A673 (cell line): ENCODE results near the gene CADPS2. TPM values are rescaled to one million over a fixed set of nuclear protein-coding genes. Genes with fewer than 3 reads are reported as not detected.
A peak's percentile ranks its signal among the peaks of the same experiment; 100 is the strongest.

Experiments
- Bru-seq: library from RNA; stranded (reverse); fragments of 400-500 nt; gene quantifications from one replicate; lab custom pipeline; 2021; lab: Mats Ljungman, UMichigan
- BruChase-seq, 2 experiments: library from RNA; stranded (reverse); fragments of 400-500 nt; gene quantifications; one replicate each; lab custom pipeline; 2021; lab: Mats Ljungman, UMichigan
- BruUV-seq: library from RNA; stranded (reverse); fragments of 400-500 nt; replicated peaks from 2 replicates; lab custom pipeline; 2021; lab: Mats Ljungman, UMichigan
- CTCF ChIA-PET: fragments of 300-600 bp; sonication (Branson Sonifier 250); formaldehyde crosslinking; loops from one replicate; lab custom pipeline; 2022; ENCODE audit warnings: antibody characterized with exemption; lab: Charles Lee
- POLR2A ChIA-PET: fragments of 300-600 bp; sonication (Branson Sonifier 250); formaldehyde crosslinking; loops from one replicate; lab custom pipeline; 2022; ENCODE audit warnings: antibody characterized with exemption; ENCODE audit not compliant: low non-redundant PET; lab: Charles Lee
- DNase-seq: peaks from one replicate; pipeline ENCODE4 v3.0.0-alpha.2; 2015; ENCODE audit warnings: low spot score
- H3K27ac ChIP-seq: fragments of 200-600 bp; sonication (generic); 2 replicates; pipeline ENCODE4 v1.5.1; 2016; ENCODE audit warnings: mixed run types, low read depth, mild to moderate bottlenecking, mixed read lengths, antibody characterized with exemption, low read length; ENCODE audit not compliant: poor library complexity, severe bottlenecking
- H3K27me3 ChIP-seq: fragments of 200-600 bp; sonication (generic); replicated peaks from 2 replicates; pipeline ENCODE4 v1.6.1; 2017; ENCODE audit warnings: mixed run types, low read depth, mild to moderate bottlenecking, mixed read lengths, antibody characterized with exemption, low read length; ENCODE audit not compliant: insufficient read depth, poor library complexity
- H3K36me3 ChIP-seq: fragments of 200-600 bp; sonication (generic); 2 replicates; pipeline ENCODE4 v1.6.1; 2016; ENCODE audit warnings: mixed run types, mild to moderate bottlenecking, mixed read lengths, antibody characterized with exemption, low read length; ENCODE audit not compliant: insufficient read depth, poor library complexity, severe bottlenecking
- H3K4me1 ChIP-seq: fragments of 200-600 bp; sonication (generic); 2 replicates; pipeline ENCODE4 v1.6.1; 2017; ENCODE audit warnings: mixed run types, mild to moderate bottlenecking, mixed read lengths, antibody characterized with exemption, low read length; ENCODE audit not compliant: insufficient read depth, poor library complexity, severe bottlenecking
- H3K4me3 ChIP-seq: fragments of 200-600 bp; sonication (generic); 2 replicates; pipeline ENCODE4 v1.5.1; 2016; ENCODE audit warnings: low read depth, mixed run types, mild to moderate bottlenecking, mixed read lengths, low read length; ENCODE audit not compliant: poor library complexity, severe bottlenecking
- H3K9me3 ChIP-seq: fragments of 200-600 bp; sonication (generic); 2 replicates; pipeline ENCODE4 v1.6.1; 2016; ENCODE audit warnings: mixed run types, low read depth, mild to moderate bottlenecking, mixed read lengths, antibody characterized with exemption, low read length; ENCODE audit not compliant: poor library complexity, severe bottlenecking
- EZH2 ChIP-seq: fragments of 200-600 bp; sonication (generic); IDR thresholded peaks from 2 replicates; pipeline ENCODE4 v1.6.1; 2017; ENCODE audit warnings: borderline replicate concordance, low read depth, mild to moderate bottlenecking, mixed read lengths, antibody characterized with exemption, low read length; ENCODE audit not compliant: poor library complexity, severe bottlenecking
- intact Hi-C: fragments of 100-400 bp; cut with micrococcal nuclease; formaldehyde crosslinking; loops from one replicate; pipeline ENCODE4 v1.10.0; 2022; ENCODE audit not compliant: unreplicated experiment
- long read RNA-seq: library from polyadenylated mRNA; stranded (forward); transcript quantifications from one replicate; pipeline ENCODE4 v2.0.0, GENCODE V29; 2022
- total RNA-seq: library from RNA; stranded (reverse); gene quantifications from 2 replicates; pipeline ENCODE4 v1.2.3, GENCODE V29; 2021
- TF ChIP-seq, protein P1 (sequence below): fragments of 300-800, 200-600 bp; sonication (generic); conservative IDR thresholded peaks from 2 replicates; pipeline ENCODE4 v1.5.1; 2017; ENCODE audit warnings: low read depth, mild to moderate bottlenecking, antibody characterized with exemption, low read length, moderate library complexity, mixed read lengths

The CADPS2 gene
- total RNA-seq (74.4 and 81.3 TPM in 2 replicates), Bru-seq, nascent RNA (percentile 97 among the genes with signal in this experiment), BruChase-seq, experiment 1, labeled RNA remaining after a 2-hour chase (percentile 88 among the genes with signal in this experiment), BruChase-seq, experiment 2, labeled RNA remaining after a 6-hour chase (percentile 83 among the genes with signal in this experiment)
- long read RNA-seq, partial matches to known transcripts: 37 of 189 reads
- long read RNA-seq, other reads (novel, unspliced or antisense): 152 of 189 reads

DNA sequence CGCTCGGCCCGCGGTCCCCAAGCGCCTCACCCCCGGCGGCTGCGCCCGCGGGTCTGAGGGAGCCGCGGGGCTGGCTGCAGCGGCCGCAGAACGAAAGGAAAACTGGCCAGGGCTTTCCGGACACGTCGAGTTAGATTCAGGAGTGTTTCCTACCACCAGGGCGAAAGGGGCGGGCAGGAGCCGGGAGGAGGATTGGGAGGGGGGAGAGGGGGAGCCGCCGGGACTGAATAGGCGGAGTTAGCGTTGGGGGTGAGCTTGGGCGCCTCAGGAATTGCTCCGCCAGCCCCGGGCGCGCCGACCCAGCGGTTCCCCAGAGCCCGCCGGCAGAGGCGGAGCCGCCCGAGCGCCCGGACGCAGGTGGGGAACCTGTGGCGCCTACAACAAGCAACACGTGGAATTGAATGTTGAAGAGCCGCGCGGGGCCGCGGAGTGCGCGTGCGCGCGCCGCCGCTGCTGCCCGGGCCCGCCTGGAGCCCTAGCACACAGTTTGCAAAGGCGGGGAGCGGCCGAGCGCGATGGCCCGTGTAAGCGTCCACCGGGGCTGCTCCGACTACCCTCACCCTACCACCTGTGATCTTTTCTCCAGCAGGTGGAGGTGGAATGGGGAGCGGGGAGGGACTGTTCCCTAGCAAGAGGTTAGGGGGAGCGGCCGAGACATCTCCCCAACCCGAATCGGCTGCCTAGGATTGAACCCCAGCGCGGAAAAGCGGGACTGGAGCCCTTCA lies at the start of gene CADPS2:
CADPS2 (minus strand) TSS at position 104 of the 725 bp plus-strand sequence. CDS start 123 bp downstream, outside the sequence.
- CTCF ChIA-PET: interaction anchor here (0.6 to 1.4 kb wide), 2 partner anchors 268 to 337 kb away, joined by 3 to 5 read pairs; no protein-coding TSS in a partner anchor
- no peaks in the 10 kb centered on the region for H3K9me3 ChIP-seq
- DNase-seq: peak; percentile 96
- H3K4me3 ChIP-seq: peak within 1 kb of the TSS; percentile 91
- H3K4me1 ChIP-seq: peaks cover 22% of the 10 kb centered on the region
- no peaks in the 10 kb centered on the region for H3K27me3 ChIP-seq
- TF ChIP-seq EZH2: no peak
- peak within 1 kb of the TSS; percentile 93 for H3K27ac ChIP-seq
- POLR2A ChIA-PET: interaction anchor here (0.5 to 0.7 kb wide), 3 partner anchors 14 to 197 kb away, joined by 3 to 7 read pairs (median 3); no protein-coding TSS in a partner anchor
- intact Hi-C loops: loop anchor here (5.0 kb wide), 5 partner anchors 81 to 584 kb away; partner anchors contain the start of gene FEZF1
- no peaks in the 10 kb centered on the region for H3K36me3 ChIP-seq
- BruUV-seq: no TSS peak

DNA sequence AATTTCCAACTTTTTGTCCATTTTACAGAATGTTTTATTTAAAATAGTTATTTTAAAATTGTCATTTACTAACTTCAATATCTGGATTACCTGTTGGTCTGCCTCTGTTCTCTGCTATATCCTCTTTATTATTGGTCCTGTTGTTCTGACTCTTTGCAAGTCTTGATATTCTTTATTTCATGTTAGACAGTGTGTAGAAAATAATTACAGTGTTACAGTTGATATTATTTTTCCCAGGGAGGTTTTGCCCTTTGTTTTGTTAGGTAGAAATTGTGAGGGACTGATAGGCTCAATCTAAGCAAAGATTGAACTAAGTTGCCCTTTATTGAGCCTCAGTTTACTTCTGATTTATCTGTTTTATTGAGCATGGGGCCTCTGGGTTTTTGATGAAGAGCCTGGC lies 49.4 kb upstream of the CADPS2 start:
- ChIA-PET POLR2A (interaction anchor here (0.7 kb wide), 1 partner anchor 218 kb away, joined by 4 read pairs; no protein-coding TSS in a partner anchor), CTCF (no interaction called here)
- Histone ChIP-seq H3K4me3 (no peak overlapping the region), H3K27ac (no peak overlapping the region), H3K27me3 (no peaks in the 10 kb centered on the region), H3K9me3 (no peaks in the 10 kb centered on the region), H3K36me3 (no peaks in the 10 kb centered on the region), H3K4me1 (no peaks in the 10 kb centered on the region)
- BruUV-seq: no TSS peak
- no peak for DNase-seq
- TF ChIP-seq, protein P1, sequence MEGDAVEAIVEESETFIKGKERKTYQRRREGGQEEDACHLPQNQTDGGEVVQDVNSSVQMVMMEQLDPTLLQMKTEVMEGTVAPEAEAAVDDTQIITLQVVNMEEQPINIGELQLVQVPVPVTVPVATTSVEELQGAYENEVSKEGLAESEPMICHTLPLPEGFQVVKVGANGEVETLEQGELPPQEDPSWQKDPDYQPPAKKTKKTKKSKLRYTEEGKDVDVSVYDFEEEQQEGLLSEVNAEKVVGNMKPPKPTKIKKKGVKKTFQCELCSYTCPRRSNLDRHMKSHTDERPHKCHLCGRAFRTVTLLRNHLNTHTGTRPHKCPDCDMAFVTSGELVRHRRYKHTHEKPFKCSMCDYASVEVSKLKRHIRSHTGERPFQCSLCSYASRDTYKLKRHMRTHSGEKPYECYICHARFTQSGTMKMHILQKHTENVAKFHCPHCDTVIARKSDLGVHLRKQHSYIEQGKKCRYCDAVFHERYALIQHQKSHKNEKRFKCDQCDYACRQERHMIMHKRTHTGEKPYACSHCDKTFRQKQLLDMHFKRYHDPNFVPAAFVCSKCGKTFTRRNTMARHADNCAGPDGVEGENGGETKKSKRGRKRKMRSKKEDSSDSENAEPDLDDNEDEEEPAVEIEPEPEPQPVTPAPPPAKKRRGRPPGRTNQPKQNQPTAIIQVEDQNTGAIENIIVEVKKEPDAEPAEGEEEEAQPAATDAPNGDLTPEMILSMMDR: no peak
- no peak for TF ChIP-seq EZH2
- intact Hi-C loops: no loop called here

DNA sequence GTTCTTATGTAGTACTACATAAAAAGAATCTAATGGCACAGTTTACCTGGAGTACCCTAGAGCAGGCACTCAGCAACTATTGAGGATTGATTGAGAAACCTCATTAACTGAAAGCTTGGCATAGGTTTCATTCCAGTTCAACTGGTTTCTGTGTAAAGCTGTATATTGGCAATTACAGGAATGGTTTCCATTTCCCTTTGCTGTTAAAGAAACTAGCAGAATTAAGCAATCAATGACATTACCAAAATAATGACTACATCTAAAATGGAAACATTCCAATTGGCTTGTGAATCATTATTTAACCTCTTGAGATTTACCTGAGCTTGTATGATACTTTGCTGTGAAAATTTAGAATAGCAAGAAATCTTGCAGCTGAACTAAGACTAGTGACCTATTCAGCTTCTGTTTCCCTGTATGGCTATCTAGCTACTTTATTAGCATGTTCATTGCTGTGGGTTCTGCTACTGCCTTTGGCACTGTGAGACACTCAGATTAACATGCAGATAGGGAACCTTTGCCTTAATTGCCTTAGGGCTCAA lies 33.5 kb upstream of the CADPS2 start:
- intact Hi-C loops: no loop called here
- TF ChIP-seq, protein P1: no peak
- no peak for TF ChIP-seq EZH2
- BruUV-seq: no TSS peak
- Histone ChIP-seq H3K27ac (no peak overlapping the region), H3K9me3 (no peaks in the 10 kb centered on the region), H3K4me3 (no peak overlapping the region), H3K36me3 (no peaks in the 10 kb centered on the region), H3K27me3 (no peaks in the 10 kb centered on the region), H3K4me1 (no peaks in the 10 kb centered on the region)
- DNase-seq: no peak
- ChIA-PET POLR2A (no interaction called here), CTCF (no interaction called here)
